ENCODE results near the gene GDAP2.
"Not testable (repeated sequence)": the region's sequence is repeated elsewhere in the genome, so short reads cannot be mapped to it uniquely, and the experiment has no call there.

GDAP2 gene

DNA sequence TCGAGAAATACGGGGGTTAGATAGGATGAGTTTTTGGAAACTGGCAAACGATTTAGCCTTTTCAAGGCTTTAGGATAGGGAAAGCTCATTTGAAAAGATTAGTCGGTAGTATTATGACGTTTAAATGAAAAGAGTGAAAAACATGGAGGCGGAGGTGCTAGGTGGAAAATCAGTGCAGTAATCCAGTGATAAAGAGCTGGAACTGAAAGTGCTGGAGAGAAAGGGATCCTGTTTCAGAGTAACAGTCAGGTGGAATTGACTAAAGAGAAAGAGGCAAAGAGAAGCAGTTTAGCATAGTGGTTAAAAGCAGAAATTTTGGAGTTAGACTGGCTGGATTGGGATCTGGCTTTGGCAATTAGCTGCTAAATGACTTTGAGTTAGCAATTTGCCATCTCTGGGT, 1.1 kb upstream of the GDAP2 start:
- DNase-seq (ENCODE audit: low read depth) = no peak
- TF ChIP-seq, protein P1, sequence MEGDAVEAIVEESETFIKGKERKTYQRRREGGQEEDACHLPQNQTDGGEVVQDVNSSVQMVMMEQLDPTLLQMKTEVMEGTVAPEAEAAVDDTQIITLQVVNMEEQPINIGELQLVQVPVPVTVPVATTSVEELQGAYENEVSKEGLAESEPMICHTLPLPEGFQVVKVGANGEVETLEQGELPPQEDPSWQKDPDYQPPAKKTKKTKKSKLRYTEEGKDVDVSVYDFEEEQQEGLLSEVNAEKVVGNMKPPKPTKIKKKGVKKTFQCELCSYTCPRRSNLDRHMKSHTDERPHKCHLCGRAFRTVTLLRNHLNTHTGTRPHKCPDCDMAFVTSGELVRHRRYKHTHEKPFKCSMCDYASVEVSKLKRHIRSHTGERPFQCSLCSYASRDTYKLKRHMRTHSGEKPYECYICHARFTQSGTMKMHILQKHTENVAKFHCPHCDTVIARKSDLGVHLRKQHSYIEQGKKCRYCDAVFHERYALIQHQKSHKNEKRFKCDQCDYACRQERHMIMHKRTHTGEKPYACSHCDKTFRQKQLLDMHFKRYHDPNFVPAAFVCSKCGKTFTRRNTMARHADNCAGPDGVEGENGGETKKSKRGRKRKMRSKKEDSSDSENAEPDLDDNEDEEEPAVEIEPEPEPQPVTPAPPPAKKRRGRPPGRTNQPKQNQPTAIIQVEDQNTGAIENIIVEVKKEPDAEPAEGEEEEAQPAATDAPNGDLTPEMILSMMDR (IDR thresholded peaks at IDR 0.05; ENCODE audit: low read depth, low read length, missing control alignments) = no peak
- in situ Hi-C loops (cut with HindIII; ENCODE audit: low sequenced_read_pairs) = no loop called here
- peak overlapping the region; percentile 74 for H3K4me3 ChIP-seq (ENCODE audit: low read depth, low read length)

DNA sequence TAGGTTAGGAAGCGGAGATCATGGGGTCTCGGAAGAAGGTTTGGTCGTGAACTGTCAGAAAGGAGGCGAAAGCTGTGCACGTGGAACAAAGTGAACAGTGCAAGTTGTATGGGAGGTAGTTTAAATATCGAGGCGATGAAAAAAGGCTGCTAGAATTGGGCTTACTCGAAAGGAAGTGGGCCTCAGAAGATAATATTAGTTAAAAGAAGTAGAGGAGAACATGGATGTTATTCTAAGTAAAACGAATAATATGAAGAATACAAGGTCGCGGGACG, 689 bp upstream of the GDAP2 start:
- in situ Hi-C loops (cut with HindIII; ENCODE audit: low sequenced_read_pairs) = no loop called here
- TF ChIP-seq, protein P1 (IDR thresholded peaks at IDR 0.05; ENCODE audit: low read depth, low read length, missing control alignments) = no peak
- DNase-seq (ENCODE audit: low read depth) = no peak
- H3K4me3 ChIP-seq (ENCODE audit: low read depth, low read length) = peak overlapping the region; percentile 74

DNA sequence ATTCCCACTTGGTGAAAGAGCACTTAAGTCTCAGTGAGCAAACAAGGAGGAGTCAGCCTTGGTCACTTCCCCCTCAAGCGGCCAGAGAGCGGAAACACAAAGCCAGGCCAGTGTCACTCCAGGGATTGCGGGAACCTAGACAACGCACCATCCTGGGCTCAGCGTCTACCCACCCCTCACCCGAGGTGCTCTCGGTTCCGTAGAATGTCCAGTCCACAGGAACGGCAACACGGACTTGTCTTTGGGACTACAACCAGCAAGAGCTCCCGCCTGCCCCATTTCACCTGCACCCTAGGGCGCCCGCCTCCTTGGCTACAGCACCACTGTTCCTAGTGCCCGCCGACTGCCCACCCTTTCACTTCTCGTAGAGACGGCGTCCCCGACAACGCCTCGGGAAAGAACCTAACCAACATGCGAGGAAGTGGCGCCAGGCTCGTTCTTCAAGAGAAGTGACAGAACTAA, 509 bp downstream of the GDAP2 start:
- TF ChIP-seq, protein P1 (IDR thresholded peaks at IDR 0.05; ENCODE audit: low read depth, low read length, missing control alignments) = no peak
- in situ Hi-C loops (cut with HindIII; ENCODE audit: low sequenced_read_pairs) = no loop called here
- DNase-seq (ENCODE audit: low read depth) = peak; percentile 26
- H3K4me3 ChIP-seq (ENCODE audit: low read depth, low read length) = peak overlapping the region; percentile 74

DNA sequence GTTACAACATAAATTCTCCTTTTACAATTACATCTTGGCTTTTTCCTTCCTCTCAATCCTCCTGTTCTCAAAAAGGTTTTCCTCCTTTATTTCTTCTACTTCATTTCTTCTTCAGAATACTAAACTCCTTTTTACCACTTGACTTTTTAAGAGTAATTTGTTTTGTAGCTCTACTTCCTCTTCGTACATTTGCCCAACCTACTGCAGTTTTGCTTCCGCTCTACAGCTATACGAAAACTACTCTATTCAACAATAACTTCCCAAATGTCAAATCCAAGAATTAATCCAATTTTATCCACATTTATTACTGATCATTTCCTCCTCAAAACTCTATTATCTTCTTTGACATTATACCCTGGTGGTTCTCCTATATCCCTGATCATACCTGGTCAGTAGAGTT, 3.4 kb downstream of the GDAP2 start:
- H3K4me3 ChIP-seq (ENCODE audit: low read depth, low read length) = no peak overlapping the region
- TF ChIP-seq, protein P1 (IDR thresholded peaks at IDR 0.05; ENCODE audit: low read depth, low read length, missing control alignments) = no peak
- no peak for DNase-seq (ENCODE audit: low read depth)
- in situ Hi-C loops (cut with HindIII; ENCODE audit: low sequenced_read_pairs) = no loop called here

DNA sequence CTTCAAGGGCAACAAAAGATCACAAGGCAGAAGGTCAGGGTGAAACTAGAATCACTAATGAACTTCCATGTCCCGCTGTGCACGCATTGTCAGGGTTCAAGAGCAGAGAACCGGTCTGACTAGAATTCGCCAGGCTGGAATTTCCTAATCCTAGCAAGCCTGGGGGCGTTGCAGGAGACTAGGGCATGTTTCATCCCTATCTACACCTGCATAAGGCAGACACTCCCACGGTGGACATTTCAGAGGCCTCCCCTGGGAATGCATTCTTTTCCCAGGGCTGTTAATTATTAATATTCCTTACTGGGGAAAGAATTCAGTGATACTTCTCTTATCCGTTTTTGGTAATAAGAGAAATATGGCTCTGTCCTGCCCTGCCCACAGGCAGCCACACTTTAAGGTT, 6.7 kb downstream of the GDAP2 start:
- DNase-seq (ENCODE audit: low read depth); in situ Hi-C loops (cut with HindIII; ENCODE audit: low sequenced_read_pairs); H3K4me3 ChIP-seq (ENCODE audit: low read depth, low read length): not testable (repeated sequence)

DNA sequence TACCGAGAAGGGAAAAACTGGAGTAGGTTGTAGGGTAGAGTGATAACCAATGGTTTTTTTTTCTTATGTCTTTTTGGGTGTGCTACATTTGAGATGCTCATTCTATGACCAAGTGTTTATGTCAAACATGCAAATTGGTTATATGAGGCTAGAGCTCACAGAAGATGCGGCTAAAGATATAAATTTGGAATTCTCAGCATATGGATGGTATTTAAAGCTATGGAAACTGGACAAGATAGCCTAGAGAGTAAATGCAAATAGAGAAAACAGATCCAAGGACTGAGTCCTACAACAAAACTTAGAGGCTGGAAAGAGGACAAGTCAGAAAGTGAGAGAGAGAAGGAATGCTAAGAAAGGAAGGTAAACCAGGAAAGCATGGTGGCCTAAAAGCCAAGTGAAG, 7.4 kb downstream of the GDAP2 start:
- TF ChIP-seq, protein P1 (IDR thresholded peaks at IDR 0.05; ENCODE audit: low read depth, low read length, missing control alignments) = no peak
- no peak for DNase-seq (ENCODE audit: low read depth)
- no peak overlapping the region for H3K4me3 ChIP-seq (ENCODE audit: low read depth, low read length)
- in situ Hi-C loops (cut with HindIII; ENCODE audit: low sequenced_read_pairs) = no loop called here

DNA sequence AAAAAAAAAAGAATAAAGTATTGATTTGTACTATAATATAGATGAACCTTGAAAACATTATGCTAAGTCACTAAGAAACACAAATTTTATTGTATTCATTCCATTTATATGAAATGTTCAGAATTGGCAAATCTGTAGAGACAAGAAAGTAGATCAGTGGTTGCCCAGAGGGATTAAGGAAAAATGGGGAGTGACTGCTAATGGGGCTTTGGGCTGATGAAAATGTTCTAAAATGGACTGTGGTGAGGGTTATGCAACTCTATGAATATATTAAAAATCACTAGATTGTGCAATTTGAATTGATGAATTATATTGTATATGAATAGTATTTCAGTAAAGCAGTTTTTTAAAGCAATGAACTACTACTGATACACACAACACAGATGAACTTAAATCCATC, 10.0 kb downstream of the GDAP2 start:
- H3K4me3 ChIP-seq (ENCODE audit: low read depth, low read length) = no peak overlapping the region
- TF ChIP-seq, protein P1 (IDR thresholded peaks at IDR 0.05; ENCODE audit: low read depth, low read length, missing control alignments) = no peak
- in situ Hi-C loops (cut with HindIII; ENCODE audit: low sequenced_read_pairs) = no loop called here
- no peak for DNase-seq (ENCODE audit: low read depth)

Data from astrocyte of the cerebellum (primary cell).